Activated CD4-positive, alpha-beta memory T cell treated with anti-CD3 and anti-CD28 coated beads for 36 hours (primary cell): ENCODE results near the gene PIK3CB. TPM values are rescaled to one million over a fixed set of nuclear protein-coding genes. Genes with fewer than 3 reads are reported as not detected.
A peak's percentile ranks its signal among the peaks of the same experiment; 100 is the strongest.
"Not testable (repeated sequence)": the region's sequence is repeated elsewhere in the genome, so short reads cannot be mapped to it uniquely, and the experiment has no call there.

Source experiments
- CTCF ChIA-PET: fragments of 350-600 bp; sonication (Branson Sonifier 250); formaldehyde crosslinking; loops from one replicate; lab custom pipeline; 2021; ENCODE audit warnings: antibody characterized with exemption, inconsistent platforms; lab: Charles Lee
- POLR2A ChIA-PET: fragments of 350-600 bp; sonication (Branson Sonifier 250); formaldehyde crosslinking; loops from one replicate; lab custom pipeline; 2021; ENCODE audit warnings: antibody characterized with exemption; lab: Charles Lee
- DNase-seq: peaks from one replicate; pipeline ENCODE4 v3.0.0-alpha.2; 2020
- H3K27ac Mint-ChIP-seq: one replicate; pipeline ENCODE4 v1.8.0; 2021; ENCODE audit warnings: mixed read lengths
- H3K27me3 Mint-ChIP-seq: one replicate; pipeline ENCODE4 v1.8.0; 2021; ENCODE audit warnings: mixed read lengths
- H3K36me3 Mint-ChIP-seq: one replicate; pipeline ENCODE4 v1.8.0; 2021; ENCODE audit warnings: mixed read lengths
- H3K4me1 Mint-ChIP-seq: one replicate; pipeline ENCODE4 v1.8.0; 2021; ENCODE audit warnings: low read depth, mixed read lengths
- H3K4me3 Mint-ChIP-seq: one replicate; pipeline ENCODE4 v1.8.0; 2021; ENCODE audit warnings: mild to moderate bottlenecking, mixed read lengths
- H3K9me3 Mint-ChIP-seq: one replicate; pipeline ENCODE4 v1.8.0; 2021; ENCODE audit warnings: mixed read lengths
- intact Hi-C: fragments of 100-400 bp; cut with micrococcal nuclease; formaldehyde crosslinking; loops from one replicate; pipeline ENCODE4 v1.15.1; 2023
- total RNA-seq, 2 experiments: library from RNA; stranded (reverse); gene quantifications; one replicate each; pipeline ENCODE4 v1.2.3, GENCODE V29; 2021

The PIK3CB gene
- total RNA-seq, 2 experiments from 2014 or later: 23.0 to 24.8 TPM

DNA sequence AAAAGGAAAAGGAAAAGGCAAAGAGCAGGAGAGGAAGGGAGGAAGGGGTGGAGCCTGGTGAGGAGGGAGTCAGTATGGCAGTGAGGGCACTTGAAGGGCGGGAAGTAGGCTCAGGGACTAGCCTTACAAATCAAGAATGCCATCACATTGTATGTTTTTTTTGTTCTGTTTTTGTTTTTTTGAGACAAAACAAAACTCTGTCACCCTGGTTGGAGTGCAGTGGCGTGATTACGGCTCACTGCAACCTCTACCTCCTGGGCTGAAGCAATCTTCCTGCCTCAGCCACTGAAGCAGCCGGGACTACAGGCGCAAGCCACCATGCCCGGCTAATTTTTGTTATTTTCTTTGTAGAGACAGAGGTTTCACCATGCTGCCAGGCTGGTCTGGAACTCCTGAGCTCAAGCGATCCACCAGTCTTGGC lies 10.5 kb upstream of the PIK3CB start:
- CTCF ChIA-PET: interaction anchor here (1.3 kb wide), 1 partner anchor 78 kb away, joined by 3 read pairs; no protein-coding TSS in a partner anchor
- POLR2A ChIA-PET: no interaction called here
- Mint-ChIP-seq H3K36me3 (no peaks in the 10 kb centered on the region), H3K27me3 (no peaks in the 10 kb centered on the region), H3K4me1 (no peaks in the 10 kb centered on the region), H3K27ac (no peak overlapping the region), H3K4me3 (no peak overlapping the region), H3K9me3 (no peaks in the 10 kb centered on the region)
- intact Hi-C loops: no loop called here
- no peak for DNase-seq

DNA sequence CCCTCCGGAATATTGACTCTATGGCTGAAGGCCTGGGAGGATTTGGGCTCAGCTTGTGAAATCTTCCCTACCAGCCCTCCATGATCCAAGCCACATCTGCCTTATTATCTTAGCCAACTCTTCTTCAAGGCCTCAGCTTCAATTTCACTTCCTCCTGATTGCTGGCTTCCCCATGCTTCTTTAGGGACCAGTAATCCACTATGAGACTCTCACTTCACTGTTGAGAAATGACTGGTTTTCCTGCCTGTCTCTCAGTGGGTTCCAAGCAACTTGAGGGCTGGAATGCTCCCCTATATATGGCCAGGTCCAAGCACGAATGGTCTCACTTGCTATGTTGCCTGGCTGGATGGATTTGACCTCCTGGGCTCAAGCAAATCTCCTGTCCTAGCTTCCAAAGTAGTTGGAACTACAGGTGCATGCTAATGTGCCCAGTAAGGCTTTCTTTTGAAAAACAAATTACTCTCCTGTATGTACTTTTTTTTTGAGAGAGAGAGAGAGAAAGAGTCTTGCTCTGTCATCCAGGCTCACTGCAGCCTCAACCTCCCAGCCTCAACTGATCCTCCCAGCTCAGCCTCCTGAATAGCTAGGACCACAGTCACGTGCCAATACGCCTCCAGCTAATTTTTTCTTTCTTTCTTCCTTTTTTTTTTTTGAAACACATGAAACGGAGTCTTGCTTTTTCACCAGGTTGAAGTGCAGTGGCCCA lies 7.9 kb upstream of the PIK3CB start:
- intact Hi-C loops: no loop called here
- Mint-ChIP-seq H3K27ac (no peak overlapping the region), H3K36me3 (no peaks in the 10 kb centered on the region), H3K4me3 (no peak overlapping the region), H3K9me3 (no peaks in the 10 kb centered on the region), H3K27me3 (no peaks in the 10 kb centered on the region), H3K4me1 (no peaks in the 10 kb centered on the region)
- ChIA-PET POLR2A (interaction anchor here (0.7 kb wide), 1 partner anchor 17 kb away, joined by 3 read pairs; no protein-coding TSS in a partner anchor), CTCF (interaction anchor here (0.9 kb wide), 1 partner anchor 73 kb away, joined by 3 read pairs; no protein-coding TSS in a partner anchor)
- DNase-seq: no peak

DNA sequence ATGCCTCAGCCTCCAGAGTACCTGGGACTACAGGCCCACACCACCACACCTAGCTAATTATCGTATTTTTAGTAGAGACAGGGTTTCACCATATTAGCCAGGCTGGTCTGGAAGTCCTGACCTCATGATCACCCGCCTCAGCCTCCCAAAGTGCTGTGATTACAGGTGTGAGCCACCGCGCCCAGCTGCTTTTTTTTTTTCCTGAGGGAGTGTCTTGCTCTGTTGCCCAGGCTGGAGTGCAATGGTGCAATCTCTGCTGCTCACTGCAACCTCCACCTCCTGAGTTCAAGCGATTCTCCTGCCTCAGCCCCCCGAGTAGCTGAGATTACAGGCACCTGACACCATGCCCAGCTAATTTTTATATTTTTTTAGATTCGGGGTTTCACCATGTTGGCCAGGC lies 3.7 kb upstream of the PIK3CB start:
- H3K9me3 Mint-ChIP-seq, H3K36me3 Mint-ChIP-seq, H3K4me3 Mint-ChIP-seq, DNase-seq, H3K27ac Mint-ChIP-seq, POLR2A ChIA-PET, H3K27me3 Mint-ChIP-seq, intact Hi-C loops: not testable (repeated sequence)
- peaks cover 14% of the 10 kb centered on the region for H3K4me1 Mint-ChIP-seq
- CTCF ChIA-PET: interaction anchor here (0.7 kb wide), 1 partner anchor 240 kb away, joined by 3 read pairs; no protein-coding TSS in a partner anchor

DNA sequence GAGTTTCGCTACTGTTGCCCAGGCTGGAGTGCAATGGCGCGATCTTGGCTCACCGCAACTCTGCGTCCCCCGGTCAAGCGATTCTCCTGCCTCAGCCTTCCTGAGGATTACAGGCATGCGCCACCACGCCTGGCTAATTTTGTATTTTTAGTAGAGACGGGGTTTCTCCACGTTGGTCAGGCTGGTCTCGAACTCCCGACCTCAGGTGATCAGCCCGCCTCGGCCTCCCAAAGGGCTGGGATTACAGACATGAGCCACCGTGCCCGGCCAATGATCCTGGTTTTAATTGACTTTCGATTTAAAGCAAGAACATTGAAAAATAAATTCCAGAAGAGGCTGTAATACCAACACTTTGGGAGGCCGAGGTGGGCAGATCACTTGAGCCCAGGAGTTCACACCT lies 1.1 kb upstream of the PIK3CB start:
- intact Hi-C loops, DNase-seq, H3K4me3 Mint-ChIP-seq, H3K9me3 Mint-ChIP-seq, H3K27me3 Mint-ChIP-seq: not testable (repeated sequence)
- Mint-ChIP-seq H3K27ac (peak overlapping the region; percentile 8), H3K36me3 (peaks cover 11% of the 10 kb centered on the region), H3K4me1 (peaks cover 28% of the 10 kb centered on the region)
- POLR2A ChIA-PET: interaction anchor here (0.7 kb wide), 1 partner anchor 80 kb away, joined by 4 read pairs; no protein-coding TSS in a partner anchor
- CTCF ChIA-PET: interaction anchor here (0.6 to 1.9 kb wide), 2 partner anchors 31 to 80 kb away, joined by 3 to 13 read pairs; no protein-coding TSS in a partner anchor

DNA sequence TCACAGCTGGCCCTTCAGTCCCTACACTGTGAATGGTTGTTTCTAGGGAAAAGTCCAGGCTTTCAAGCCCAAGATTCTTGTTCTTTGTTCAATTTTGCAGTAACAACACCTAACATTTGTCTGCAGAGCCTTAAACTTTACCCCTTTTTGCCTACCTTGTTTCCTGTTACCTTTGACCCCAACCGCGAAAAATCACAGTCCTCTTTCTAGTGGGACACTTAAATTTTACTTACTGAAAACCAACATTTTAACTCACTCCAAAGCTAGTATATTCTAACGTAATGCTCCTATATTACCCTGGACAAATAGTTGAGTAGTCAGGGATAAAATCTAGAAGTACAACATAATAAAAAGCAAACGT lies 649 bp upstream of the PIK3CB start:
- Mint-ChIP-seq H3K4me3 (peak overlapping the region; percentile 93), H3K36me3 (peaks cover 11% of the 10 kb centered on the region), H3K9me3 (no peaks in the 10 kb centered on the region), H3K27ac (peak overlapping the region; percentile 97), H3K4me1 (peaks cover 28% of the 10 kb centered on the region), H3K27me3 (no peaks in the 10 kb centered on the region)
- POLR2A ChIA-PET: interaction anchor here (0.7 kb wide), 1 partner anchor 80 kb away, joined by 4 read pairs; no protein-coding TSS in a partner anchor
- CTCF ChIA-PET: interaction anchor here (1.9 kb wide), 1 partner anchor 81 kb away, joined by 13 read pairs; no protein-coding TSS in a partner anchor
- intact Hi-C loops: no loop called here
- no peak for DNase-seq

DNA sequence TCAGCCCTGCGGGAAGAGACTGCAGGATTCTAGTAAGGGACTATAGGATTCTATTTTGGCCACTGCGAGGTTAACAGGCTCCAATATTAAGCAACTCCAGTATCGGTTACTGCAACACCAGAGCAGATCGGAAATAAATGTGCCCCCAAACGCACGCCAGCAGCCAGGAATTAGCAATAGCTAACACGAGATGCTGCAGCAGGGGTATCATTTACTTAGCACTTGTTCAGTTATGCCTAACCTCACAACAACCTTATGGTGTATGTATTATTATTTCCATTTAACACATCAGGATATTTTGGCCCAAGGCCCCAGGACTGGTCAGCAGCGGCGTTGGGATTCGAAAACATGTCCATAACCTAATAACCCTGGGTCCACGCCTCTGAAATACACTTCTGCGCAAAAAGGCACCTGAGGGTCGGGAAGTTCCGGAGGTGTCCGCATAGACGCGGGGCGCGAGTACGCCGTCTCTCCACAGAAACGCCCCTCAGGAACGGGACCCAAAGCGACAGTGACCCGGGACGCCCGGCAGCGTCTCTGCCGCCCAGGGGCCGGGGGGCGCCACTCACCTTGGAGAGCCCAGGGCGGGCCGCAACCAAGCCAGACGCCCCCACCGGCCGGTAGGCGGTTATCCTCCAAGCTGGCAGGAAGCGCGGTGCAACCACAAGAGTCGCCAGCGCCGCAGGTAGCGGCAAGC lies 681 bp downstream of the PIK3CB start:
- Mint-ChIP-seq H3K36me3 (peaks cover 14% of the 10 kb centered on the region), H3K9me3 (no peaks in the 10 kb centered on the region), H3K27me3 (no peaks in the 10 kb centered on the region), H3K27ac (peak overlapping the region; percentile 97), H3K4me1 (peaks cover 32% of the 10 kb centered on the region), H3K4me3 (peak overlapping the region; percentile 93)
- CTCF ChIA-PET: interaction anchor here (1.5 to 1.9 kb wide), 2 partner anchors 82 to 89 kb away, joined by 3 to 13 read pairs; no protein-coding TSS in a partner anchor
- DNase-seq: peak; percentile 75
- POLR2A ChIA-PET: interaction anchor here (1.0 to 1.1 kb wide), 2 partner anchors 48 to 400 kb away, joined by 3 read pairs; partner anchors contain the start of gene ESYT3
- intact Hi-C loops: loop anchor here (1.0 to 5.0 kb wide), 7 partner anchors 55 to 262 kb away; partner anchors contain the start of gene CEP70

DNA sequence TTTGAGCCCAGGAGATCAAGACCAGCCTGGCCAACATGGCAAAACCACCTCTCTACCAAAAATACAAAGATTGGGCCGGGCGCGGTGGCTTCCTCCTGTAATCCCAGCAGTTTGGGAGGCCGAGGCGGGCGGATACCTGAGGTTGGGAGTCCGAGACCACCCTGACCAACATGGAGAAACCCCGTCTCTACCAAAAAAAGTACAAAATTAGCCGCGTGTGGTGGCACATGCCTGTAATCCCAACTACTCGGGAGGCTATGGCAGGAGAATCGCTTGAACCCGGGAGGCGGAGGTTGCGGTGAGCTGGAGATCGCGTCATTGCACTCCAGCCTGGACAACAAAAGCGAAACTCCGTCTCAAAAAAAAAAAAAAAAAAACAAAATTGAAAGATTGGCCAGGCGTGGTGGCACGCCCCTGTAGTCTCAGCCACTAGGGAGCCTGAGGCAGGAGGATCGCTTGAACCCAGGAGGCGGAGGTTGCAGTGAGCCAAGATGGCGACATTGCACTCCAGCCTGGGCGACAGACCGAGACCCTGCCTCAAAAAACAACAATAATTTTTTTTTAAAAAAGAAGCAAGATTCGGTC lies 2.2 kb downstream of the PIK3CB start:
- H3K27me3 Mint-ChIP-seq, DNase-seq, H3K9me3 Mint-ChIP-seq, H3K4me3 Mint-ChIP-seq, POLR2A ChIA-PET, H3K27ac Mint-ChIP-seq: not testable (repeated sequence)
- intact Hi-C loops: loop anchor here (1.0 to 5.0 kb wide), 7 partner anchors 56 to 260 kb away; partner anchors contain the start of gene CEP70
- CTCF ChIA-PET: interaction anchor here (1.0 kb wide), 1 partner anchor 83 kb away, joined by 4 read pairs; no protein-coding TSS in a partner anchor
- Mint-ChIP-seq H3K36me3 (peaks cover 14% of the 10 kb centered on the region), H3K4me1 (peaks cover 32% of the 10 kb centered on the region)

DNA sequence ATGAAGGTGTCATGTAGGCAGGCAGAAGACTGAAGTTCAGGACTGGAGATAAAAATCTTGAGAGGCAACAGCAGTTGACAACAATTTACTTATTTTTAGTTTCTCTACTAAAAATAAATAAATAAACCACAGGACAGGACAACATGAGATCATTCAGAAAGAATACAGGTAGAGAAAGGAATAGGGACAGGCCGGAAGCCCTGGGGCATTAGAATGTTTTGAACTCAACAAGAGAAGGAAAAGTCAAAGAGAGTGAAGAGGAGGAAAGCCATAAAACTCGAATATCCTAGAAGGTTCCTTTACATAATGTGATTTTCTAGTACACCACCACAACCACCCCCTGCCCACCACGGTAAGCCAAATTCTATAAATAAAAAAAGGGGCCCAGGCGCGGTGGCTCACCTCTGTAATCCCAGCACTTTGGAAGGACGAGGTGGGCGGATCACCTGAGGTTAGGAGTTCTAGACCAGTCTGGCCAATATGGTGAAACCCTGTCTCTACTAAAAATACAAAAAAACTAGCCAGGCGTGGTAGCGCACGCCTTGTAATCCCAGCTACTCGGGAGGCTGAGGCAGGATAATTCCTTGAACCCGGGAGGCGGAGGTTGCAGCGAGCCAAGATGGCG lies 4.7 kb downstream of the PIK3CB start:
- peaks cover 22% of the 10 kb centered on the region for H3K4me1 Mint-ChIP-seq
- H3K9me3 Mint-ChIP-seq: no peaks in the 10 kb centered on the region
- ChIA-PET CTCF (no interaction called here), POLR2A (no interaction called here)
- DNase-seq: no peak
- H3K27ac Mint-ChIP-seq: no peak overlapping the region
- no peaks in the 10 kb centered on the region for H3K27me3 Mint-ChIP-seq
- H3K4me3 Mint-ChIP-seq: no peak overlapping the region
- intact Hi-C loops: loop anchor here (5.0 kb wide), 1 partner anchor 258 kb away; no protein-coding TSS in a partner anchor
- peaks cover 17% of the 10 kb centered on the region for H3K36me3 Mint-ChIP-seq

DNA sequence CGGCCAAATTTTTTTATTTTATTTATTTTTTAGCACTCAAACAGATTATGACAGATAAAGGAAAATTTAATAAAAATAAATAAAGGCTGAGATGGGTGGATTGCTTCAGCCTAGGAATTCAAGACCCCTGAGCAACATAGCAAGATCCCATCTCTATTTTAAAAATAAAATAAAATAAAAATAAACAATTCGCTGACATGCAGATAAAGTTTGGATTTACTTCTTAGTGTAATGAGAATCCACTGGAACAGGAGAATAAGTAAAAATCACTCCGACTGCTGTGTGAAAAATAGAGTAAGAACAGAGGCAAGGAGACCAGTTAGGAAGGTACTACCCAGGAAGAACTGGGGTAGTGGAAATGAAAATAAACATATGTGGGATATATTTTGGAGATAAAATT lies 5.6 kb downstream of the PIK3CB start:
- no peak for DNase-seq
- Mint-ChIP-seq H3K36me3 (peaks cover 17% of the 10 kb centered on the region), H3K9me3 (no peaks in the 10 kb centered on the region), H3K4me1 (peaks cover 22% of the 10 kb centered on the region), H3K27me3 (no peaks in the 10 kb centered on the region), H3K4me3 (no peak overlapping the region), H3K27ac (no peak overlapping the region)
- CTCF ChIA-PET: interaction anchor here (0.5 kb wide), 1 partner anchor 135 kb away, joined by 3 read pairs; no protein-coding TSS in a partner anchor
- POLR2A ChIA-PET: interaction anchor here (0.6 kb wide), 1 partner anchor 92 kb away, joined by 3 read pairs; no protein-coding TSS in a partner anchor
- intact Hi-C loops: no loop called here

DNA sequence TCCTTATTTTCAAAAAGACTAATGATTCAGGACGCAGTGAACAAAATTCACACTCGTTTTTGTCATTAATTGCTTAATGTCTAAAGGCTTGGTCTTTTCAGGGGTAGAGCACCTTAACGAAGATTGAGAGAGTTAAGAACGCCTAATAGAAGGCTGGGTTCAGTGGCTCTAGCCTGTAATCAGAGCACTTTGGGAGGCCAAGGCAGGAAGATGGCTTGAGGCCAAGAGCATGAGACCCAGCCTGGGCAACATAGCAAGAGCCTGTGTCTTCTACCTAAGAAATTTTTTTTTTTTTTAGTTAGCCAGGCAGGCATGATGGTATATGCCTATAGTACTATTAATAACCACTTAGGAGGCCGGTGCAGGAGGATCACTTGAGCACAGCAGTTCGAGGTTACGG lies 7.5 kb downstream of the PIK3CB start:
- Mint-ChIP-seq H3K9me3 (no peaks in the 10 kb centered on the region), H3K27ac (no peak overlapping the region), H3K27me3 (no peaks in the 10 kb centered on the region), H3K4me1 (peaks cover 10% of the 10 kb centered on the region), H3K36me3 (peaks cover 15% of the 10 kb centered on the region), H3K4me3 (no peak overlapping the region)
- DNase-seq: no peak
- CTCF ChIA-PET: no interaction called here
- POLR2A ChIA-PET: no interaction called here
- intact Hi-C loops: no loop called here

DNA sequence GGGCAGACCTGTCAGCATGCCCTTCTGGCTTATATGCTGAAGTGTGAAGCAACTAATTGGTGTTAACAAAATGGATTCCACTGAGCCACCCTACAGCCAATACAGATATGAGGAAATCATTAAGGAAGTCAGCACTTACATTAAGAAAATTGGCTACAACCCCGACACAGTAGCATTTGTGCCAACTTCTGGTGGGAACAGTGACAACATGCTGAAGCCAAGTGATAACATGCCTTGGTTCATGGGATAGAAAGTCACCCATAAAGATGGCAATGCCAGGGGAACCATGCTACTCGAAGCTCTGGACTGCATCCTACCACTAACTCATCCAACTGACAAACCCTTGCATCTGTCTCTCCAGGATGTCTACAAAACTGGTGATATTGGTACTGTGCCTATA lies 9.4 kb downstream of the PIK3CB start:
- H3K27ac Mint-ChIP-seq: no peak overlapping the region

More for the DNA sequence above, 9.4 kb downstream of the PIK3CB start:
- ChIA-PET CTCF (interaction anchor here (1.9 kb wide), 1 partner anchor 98 kb away, joined by 4 read pairs; no protein-coding TSS in a partner anchor), POLR2A (no interaction called here)
- H3K9me3 Mint-ChIP-seq: no peaks in the 10 kb centered on the region
- peaks cover 4% of the 10 kb centered on the region for H3K4me1 Mint-ChIP-seq
- intact Hi-C loops: no loop called here
- peaks cover 9% of the 10 kb centered on the region for H3K36me3 Mint-ChIP-seq
- H3K27me3 Mint-ChIP-seq: no peaks in the 10 kb centered on the region
- DNase-seq: no peak
- no peak overlapping the region for H3K4me3 Mint-ChIP-seq
